Heart right ventricle (tissue), 16 donors: ENCODE results near the gene CD34. TPM values are rescaled to one million over a fixed set of nuclear protein-coding genes. Genes with fewer than 3 reads are reported as not detected.
A peak's percentile ranks its signal among the peaks of the same experiment; 100 is the strongest.

Experiments used
- ATAC-seq, 8 donors: fragments of 200-7000 bp; cut with Tn5 transposase; one replicate each; pipeline ENCODE4 v1.9.1; 2020; ENCODE audit warnings: mild to moderate bottlenecking in 8 of 8, moderate library complexity in 8 of 8, moderate number of reproducible peaks in 1 of 8
- DNase-seq, 2 donors: peaks; one replicate each; pipeline ENCODE4 v3.0.0-alpha.2; 2020
- H3K27ac ChIP-seq, 10 donors: fragments of 200-600 bp; sonication (generic) in 2 of 10; one replicate each; pipeline versions ENCODE4 v1.5.0 to v1.8.0; 2020 to 2022; ENCODE audit warnings: mild to moderate bottlenecking in 3 of 10
- H3K27me3 ChIP-seq, 7 donors: fragments of 200-600 bp; one replicate each; pipeline ENCODE4 v1.8.0; 2021 to 2022; ENCODE audit warnings: mild to moderate bottlenecking in 2 of 7
- H3K36me3 ChIP-seq, 9 donors: fragments of 200-600 bp; sonication (generic) in 1 of 9; one replicate each; pipeline versions ENCODE4 v1.5.0 to v1.8.0; 2020 to 2022; ENCODE audit warnings: mild to moderate bottlenecking in 2 of 9
- H3K4me1 ChIP-seq, 9 donors: fragments of 200-600 bp; sonication (generic) in 1 of 9; one replicate each; pipeline versions ENCODE4 v1.5.0 to v1.8.0; 2020 to 2022; ENCODE audit warnings: mild to moderate bottlenecking in 4 of 9
- H3K4me3 ChIP-seq, 10 donors: fragments of 200-600 bp; sonication (generic) in 2 of 10; one replicate each; pipeline versions ENCODE4 v1.5.0 to v1.8.0; 2020 to 2022; ENCODE audit warnings: mild to moderate bottlenecking in 7 of 10, moderate library complexity in 2 of 10
- H3K9me3 ChIP-seq, 11 donors: fragments of 200-600 bp in 10 of 11; sonication (generic) in 2 of 11; one replicate each; pipeline versions ENCODE4 v1.5.0 to v1.8.0; 2013 to 2022; ENCODE audit warnings: mild to moderate bottlenecking in 2 of 11, control low read depth in 1 of 11, moderate library complexity in 1 of 11
- WGBS, 2 donors: extraction: QIAGEN DNeasy Blood & Tissue Kit; methylation state at CpG; one replicate each; pipeline ENCODE4 v1.1.7; 2013; ENCODE audit warnings: inconsistent platforms in 1 of 2; 5-methylcytosine and 5-hydroxymethylcytosine counted together
- intact Hi-C, 10 donors: fragments of 100-400 bp; cut with DNase I; formaldehyde crosslinking; loops; one replicate each; pipeline versions ENCODE4 v1.11.1 to v1.14.2; 2022
- polyA plus RNA-seq, 2 donors: library from polyadenylated mRNA; stranded (reverse); fragments of 200-250 nt; gene quantifications; one replicate each; pipeline ENCODE4 v1.2.3, GENCODE V29; 2013
- total RNA-seq, 10 donors: library from RNA; stranded (reverse); fragmentation: NEBNext Ultra II Directional in 3 of 10; extraction: Animal tissue kit (Norgen Biotek cat#: 25700) in 3 of 10; gene quantifications; one replicate each; pipeline versions ENCODE4 v1.2.1 to v1.2.4, GENCODE V29; 2021 to 2023
- TF ChIP-seq, protein P1 (sequence below), 9 donors: fragments of 200-600 bp; sonication (generic) in 2 of 9; IDR thresholded peaks; one replicate each; pipeline versions ENCODE4 v1.5.0 to v1.8.0; 2021 to 2022; ENCODE audit warnings: antibody characterized with exemption in 9 of 9, mild to moderate bottlenecking in 5 of 9, moderate library complexity in 1 of 9
- donor health status: Arrhythmogenic right ventricular cardiomyopathy.
- donor health status: ischemic (EF 13 %, LVEDD 7.1; RV severe dilation, severe dysfunction).
- donor health status: healthy with polysubstance abuse.
- donor health status: DM: no; HTN: yes; CAD: no.
- donor health status: DM: no; HTN: no; CAD: no.
- donor health status: ischemic (EF 25% LVEDD 6.9; RV normal size, moderate dysfunction).
- donor health status: ischemic (EF 25% LVEDD 5.7; RV mildly dilated, moderate dysfunction).
- donor health status: healthy.
- donor health status: DM: yes; HTN: yes; CAD: no.
- donor health status: Ischemic cardiomyopathy.
- donor health status: ischemic (EF 35%, LVEDD 5.7; RV mildly dilated, moderate dysfunction).
- donor health status: nonischemic (EF 11% LVEDD 7.7; RV severe dilation, severe dysfunction).
- donor health status: DM: yes; HTN: yes; CAD: no.
- donor health status: PGD.
- donor health status: ischemic (EF 29% LVEDD 5.4; RV normal size, mild dysfunction).
- donor health status: nonischemic (EF 23%, LVEDD 6.1; RV moderate dilation, normal function).

The CD34 gene
- total and polyA plus RNA-seq, 12 donors, result 38.8 to 97.0 (median 52.8) TPM

GRCh38 chr1:207853372-207853757 lies 57.6 kb downstream of the CD34 start:
- Histone ChIP-seq H3K4me1 (peaks cover 37 to 93% (median 85%) of the 10 kb centered on the region in 9 donors), H3K36me3 (peaks cover 0 to 31% (median 0%) of the 10 kb centered on the region in 9 donors), H3K4me3 (no peak overlapping the region), H3K27ac (peak overlapping the region in 9 of 10 donors; percentile 26 to 86 (median 61)), H3K27me3 (no peaks in the 10 kb centered on the region), H3K9me3 (no peaks in the 10 kb centered on the region)
- ATAC-seq (peak in 7 of 8 donors; percentile 45 to 75 (median 70)), DNase-seq (peak in 1 of 2 donors; percentile 54)
- WGBS, 2 donors, result 26 to 43% methylated on average over 1 of the region's 1 CpG
- TF ChIP-seq, protein P1, sequence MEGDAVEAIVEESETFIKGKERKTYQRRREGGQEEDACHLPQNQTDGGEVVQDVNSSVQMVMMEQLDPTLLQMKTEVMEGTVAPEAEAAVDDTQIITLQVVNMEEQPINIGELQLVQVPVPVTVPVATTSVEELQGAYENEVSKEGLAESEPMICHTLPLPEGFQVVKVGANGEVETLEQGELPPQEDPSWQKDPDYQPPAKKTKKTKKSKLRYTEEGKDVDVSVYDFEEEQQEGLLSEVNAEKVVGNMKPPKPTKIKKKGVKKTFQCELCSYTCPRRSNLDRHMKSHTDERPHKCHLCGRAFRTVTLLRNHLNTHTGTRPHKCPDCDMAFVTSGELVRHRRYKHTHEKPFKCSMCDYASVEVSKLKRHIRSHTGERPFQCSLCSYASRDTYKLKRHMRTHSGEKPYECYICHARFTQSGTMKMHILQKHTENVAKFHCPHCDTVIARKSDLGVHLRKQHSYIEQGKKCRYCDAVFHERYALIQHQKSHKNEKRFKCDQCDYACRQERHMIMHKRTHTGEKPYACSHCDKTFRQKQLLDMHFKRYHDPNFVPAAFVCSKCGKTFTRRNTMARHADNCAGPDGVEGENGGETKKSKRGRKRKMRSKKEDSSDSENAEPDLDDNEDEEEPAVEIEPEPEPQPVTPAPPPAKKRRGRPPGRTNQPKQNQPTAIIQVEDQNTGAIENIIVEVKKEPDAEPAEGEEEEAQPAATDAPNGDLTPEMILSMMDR (IDR thresholded peaks at IDR 0.05), result no peak
- intact Hi-C loops, result no loop called here

DNA sequence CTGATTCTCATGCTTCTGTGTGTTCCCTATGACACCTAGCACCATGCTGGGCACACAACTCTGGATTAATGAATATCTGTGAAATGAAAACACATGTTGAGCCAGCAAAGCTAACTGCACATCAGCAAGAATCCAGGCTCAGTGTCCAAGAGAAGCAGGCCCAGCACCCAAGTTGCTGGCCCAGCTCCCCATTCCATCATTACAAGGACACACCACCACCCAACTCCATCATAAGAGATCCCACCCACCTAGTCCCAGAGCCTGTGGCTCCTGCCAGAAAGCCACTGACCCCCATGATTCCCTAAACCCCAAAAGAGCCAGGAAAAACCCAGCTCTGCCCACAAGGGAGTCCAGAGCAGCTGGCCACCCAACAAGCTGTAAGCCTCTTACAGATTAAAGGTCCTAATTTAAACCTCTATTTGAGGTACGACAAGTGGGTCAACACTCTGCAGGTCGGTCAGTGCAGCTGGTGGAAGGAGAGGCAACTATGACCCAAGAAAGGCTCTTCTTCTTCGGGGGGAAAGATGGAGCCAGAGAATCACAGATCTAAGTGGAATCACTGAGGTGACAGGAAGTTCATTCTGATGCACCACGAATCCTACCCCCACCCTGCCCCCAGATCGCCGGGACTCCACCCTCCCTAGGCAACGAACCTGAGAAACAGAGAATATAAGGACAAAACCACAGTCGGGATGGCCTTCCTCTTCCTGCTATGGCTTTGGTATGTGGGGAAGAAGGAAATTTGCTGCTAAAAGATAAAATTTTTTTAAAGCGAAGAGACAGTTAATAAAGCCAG lies 58.2 kb downstream of the CD34 start:
- TF ChIP-seq, protein P1 (IDR thresholded peaks at IDR 0.05), result no peak
- H3K27ac ChIP-seq, result peak overlapping the region in 9 of 10 donors; percentile 26 to 86 (median 66)
- H3K4me1 ChIP-seq, result peaks cover 39 to 93% (median 86%) of the 10 kb centered on the region in 9 donors
- DNase-seq (no peak), ATAC-seq (peak in 1 of 8 donors; percentile 9)
- H3K36me3 ChIP-seq, result peaks cover 0 to 31% (median 0%) of the 10 kb centered on the region in 9 donors
- H3K9me3 ChIP-seq, result no peaks in the 10 kb centered on the region
- 46 to 60% methylated on average over 9 of the region's 9 CpGs for WGBS, 2 donors
- H3K27me3 ChIP-seq, result no peaks in the 10 kb centered on the region
- no peak overlapping the region for H3K4me3 ChIP-seq
- intact Hi-C loops, result no loop called here

- ATAC-seq (no peak), DNase-seq (no peak)
- H3K36me3 ChIP-seq, result peaks cover 0 to 25% (median 0%) of the 10 kb centered on the region in 9 donors
- no peak overlapping the region for H3K4me3 ChIP-seq
- TF ChIP-seq, protein P1 (IDR thresholded peaks at IDR 0.05), result no peak
- intact Hi-C loops, result no loop called here
- H3K9me3 ChIP-seq, result no peaks in the 10 kb centered on the region
- no peaks in the 10 kb centered on the region for H3K27me3 ChIP-seq
- H3K27ac ChIP-seq, result peak overlapping the region in 8 of 10 donors; percentile 50 to 86 (median 67)
- H3K4me1 ChIP-seq, result peaks cover 39 to 93% (median 90%) of the 10 kb centered on the region in 9 donors
- WGBS, 2 donors, result 74 to 79% methylated on average over 4 of the region's 4 CpGs
Observed at GRCh38 chr1:207851696-207852095, 59.2 kb downstream of the CD34 start.

GRCh38 chr1:207850621-207851407 lies 60.1 kb downstream of the CD34 start:
- Histone ChIP-seq H3K9me3 (no peaks in the 10 kb centered on the region), H3K4me1 (peaks cover 39 to 94% (median 84%) of the 10 kb centered on the region in 9 donors), H3K4me3 (no peak overlapping the region), H3K36me3 (peaks cover 0 to 16% (median 0%) of the 10 kb centered on the region in 9 donors), H3K27me3 (no peaks in the 10 kb centered on the region), H3K27ac (peak overlapping the region in 9 of 10 donors; percentile 50 to 86 (median 66))
- TF ChIP-seq, protein P1 (IDR thresholded peaks at IDR 0.05), result no peak
- ATAC-seq, result peak; percentile 25 to 60 (median 46)
- DNase-seq, result peak in 1 of 2 donors; percentile 31
- intact Hi-C loops, result no loop called here
- 61 to 64% methylated on average over 7 of the region's 7 CpGs for WGBS, 2 donors
